ENCODE results near the gene SRR.

Gene SRR

DNA sequence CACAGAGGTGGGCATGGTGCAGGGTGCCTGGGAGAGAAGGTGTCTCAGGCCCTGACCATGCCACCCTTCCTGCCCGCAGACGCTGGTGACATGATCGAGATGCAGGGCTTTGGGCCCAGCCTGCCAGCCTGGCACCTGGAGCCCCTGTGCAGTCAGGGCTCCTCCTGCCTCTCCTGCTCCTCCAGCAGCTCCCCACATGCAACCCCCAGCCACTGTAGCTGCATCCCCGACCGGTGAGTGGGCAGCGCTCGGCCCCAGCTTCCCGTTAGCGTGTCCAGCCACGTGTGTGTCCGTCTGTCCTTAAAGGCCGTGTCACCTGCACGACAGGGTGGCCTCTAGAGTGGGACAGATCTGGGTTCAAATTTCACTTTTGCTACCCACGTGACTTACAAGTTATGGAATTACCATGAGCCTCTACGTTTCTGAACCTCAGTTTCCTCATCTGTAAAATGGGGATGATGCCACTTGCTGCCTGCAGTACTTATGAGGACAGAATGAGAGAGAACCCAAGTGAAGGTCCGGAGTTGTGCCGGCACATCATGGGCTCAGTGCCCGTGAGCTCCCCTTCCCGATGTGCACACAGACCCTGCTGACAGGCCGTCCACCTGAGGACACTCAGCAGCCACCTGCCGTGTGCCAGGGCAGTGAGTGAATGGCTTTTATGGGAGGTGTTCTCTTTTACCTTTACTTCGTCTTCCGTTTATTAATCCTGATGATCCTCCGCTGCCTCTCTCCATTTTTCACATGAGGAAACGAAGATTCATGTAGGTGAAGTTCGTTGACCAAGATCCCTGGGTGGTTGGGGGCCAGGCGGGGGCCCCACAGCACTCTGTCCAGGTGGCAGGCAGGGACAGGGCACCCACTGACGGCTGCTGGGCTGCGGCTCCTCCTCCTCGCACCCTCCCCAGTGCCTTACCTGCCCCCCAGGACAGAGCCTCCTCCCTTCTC, 67.7 kb downstream of the SRR start:
- no peak for DNase-seq (ENCODE audit: low read depth)

DNA sequence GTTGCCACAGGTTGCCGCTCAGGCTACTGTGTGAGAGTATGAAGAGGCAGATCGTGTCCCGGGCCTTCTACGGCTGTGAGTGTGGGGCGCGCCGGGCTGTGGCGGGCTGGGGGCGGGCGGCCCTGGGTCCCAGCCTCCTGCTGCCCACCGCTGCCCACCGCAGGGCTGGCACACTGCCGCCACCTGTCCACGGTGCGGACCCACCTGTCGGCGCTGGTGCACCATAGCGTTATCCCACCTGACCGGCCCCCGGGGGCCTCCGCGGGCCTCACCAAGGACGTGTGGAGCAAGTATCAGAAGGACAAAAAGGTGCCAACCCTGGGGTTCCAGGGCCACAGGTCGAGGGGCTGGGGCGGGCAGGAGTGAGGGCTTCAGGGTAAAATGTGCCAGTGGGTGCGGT, 68.4 kb downstream of the SRR start:
- no peak for DNase-seq (ENCODE audit: low read depth)

GRCh38 chr17:2372681-2373080, 68.9 kb downstream of the SRR start:
- DNase-seq (ENCODE audit: low read depth) = no peak

- DNase-seq (ENCODE audit: low read depth) = no peak
These were observed 69.4 kb downstream of the SRR start for GRCh38 chr17:2373179-2373578.
